IMR-90 (cell line): ENCODE measurements around the gene OXER1. TPM values are rescaled to one million over a fixed set of nuclear protein-coding genes. Genes with fewer than 3 reads are reported as not detected.

Experiments used
- ATAC-seq: fragments of 200-7000 bp; cut with Tn5 transposase; 2 replicates; pipeline ENCODE4 v1.9.1; 2020; ENCODE audit warnings: low read depth, mild to moderate bottlenecking, moderate library complexity
- BruUV-seq: library from RNA; stranded (reverse); fragments of 400-500 nt; replicated peaks from 2 replicates; lab custom pipeline; 2021; lab: Mats Ljungman, UMichigan
- CTCF ChIA-PET: fragments of 300-600 bp; formaldehyde crosslinking; extraction: SDS; loops from one replicate; lab custom pipeline; 2021; ENCODE audit warnings: antibody characterized with exemption; lab: Yijun Ruan, JAX
- POLR2A ChIA-PET: fragments of 300-600 bp; sonication (Branson Sonifier 250); formaldehyde crosslinking; loops from one replicate; lab custom pipeline; 2022; ENCODE audit warnings: antibody characterized with exemption; ENCODE audit not compliant: unreplicated experiment; lab: Charles Lee
- DNase-seq: peaks from one replicate; pipeline ENCODE4 v3.0.0; 2013
- H2AFZ ChIP-seq: replicated peaks from 2 replicates; pipeline ENCODE3; 2013; ENCODE audit warnings: low read length, mild to moderate bottlenecking; ENCODE audit not compliant: poor library complexity
- H2AK5ac ChIP-seq: 2 replicates; pipeline ENCODE4 v1.6.1; 2013; ENCODE audit warnings: low read depth, low read length, inconsistent platforms
- H2AK9ac ChIP-seq: replicated peaks from 2 replicates; pipeline ENCODE3; 2013; ENCODE audit warnings: mild to moderate bottlenecking, low read depth, low read length, moderate library complexity; ENCODE audit not compliant: poor library complexity
- H2BK120ac ChIP-seq: 2 replicates; pipeline ENCODE4 v1.6.1; 2013; ENCODE audit warnings: low read depth, low read length, inconsistent platforms
- H2BK15ac ChIP-seq: 3 replicates; pipeline ENCODE4 v1.6.1; 2013; ENCODE audit warnings: low read depth, low read length, inconsistent platforms
- H2BK20ac ChIP-seq: 2 replicates; pipeline ENCODE4 v1.6.1; 2013; ENCODE audit warnings: low read depth, mild to moderate bottlenecking, inconsistent platforms, low read length, moderate library complexity
- H2BK5ac ChIP-seq: 2 replicates; pipeline ENCODE4 v1.6.1; 2013; ENCODE audit warnings: mild to moderate bottlenecking, low read depth, low read length, inconsistent platforms; ENCODE audit not compliant: poor library complexity, severe bottlenecking
- H3K14ac ChIP-seq: replicated peaks from 2 replicates; pipeline ENCODE4 v1.6.1; 2013; ENCODE audit warnings: low read depth, low read length, inconsistent platforms
- H3K18ac ChIP-seq: 2 replicates; pipeline ENCODE4 v1.6.1; 2013; ENCODE audit warnings: low read depth, low read length, control low read depth
- H3K23ac ChIP-seq: 2 replicates; pipeline ENCODE4 v1.6.1; 2013; ENCODE audit warnings: low read depth, low read length, inconsistent platforms
- H3K27ac ChIP-seq: 2 replicates; pipeline ENCODE4 v1.5.1; 2013; ENCODE audit warnings: mild to moderate bottlenecking, control low read depth, low read length; ENCODE audit not compliant: insufficient read depth
- H3K27me3 ChIP-seq: 2 replicates; pipeline ENCODE4 v1.6.1; 2013; ENCODE audit warnings: low read length; ENCODE audit not compliant: control insufficient read depth, insufficient read depth
- H3K36me3 ChIP-seq: 2 replicates; pipeline ENCODE4 v1.6.1; 2013; ENCODE audit warnings: low read length, mixed read lengths; ENCODE audit not compliant: control insufficient read depth, insufficient read depth
- H3K4ac ChIP-seq: 2 replicates; pipeline ENCODE4 v1.6.1; 2013; ENCODE audit warnings: low read depth, low read length, inconsistent platforms
- H3K4me1 ChIP-seq: 2 replicates; pipeline ENCODE4 v1.6.1; 2013; ENCODE audit warnings: low read length, mixed read lengths; ENCODE audit not compliant: control insufficient read depth, insufficient read depth
- H3K4me2 ChIP-seq: 2 replicates; pipeline ENCODE4 v1.6.1; 2013; ENCODE audit warnings: low read depth, mild to moderate bottlenecking, control low read depth, low read length, moderate library complexity
- H3K4me3 ChIP-seq: 2 replicates; pipeline ENCODE4 v1.5.1; 2013; ENCODE audit warnings: low read depth, mild to moderate bottlenecking, control low read depth, low read length, moderate library complexity; ENCODE audit not compliant: insufficient read depth
- H3K56ac ChIP-seq: 2 replicates; pipeline ENCODE4 v1.6.1; 2013; ENCODE audit warnings: low read length, inconsistent platforms; ENCODE audit not compliant: insufficient read depth; ENCODE audit errors: extremely low read depth
- H3K79me1 ChIP-seq, 2 experiments: 2 replicates each; pipeline ENCODE4 v1.6.1; 2013; ENCODE audit warnings: low read length in 2 of 2, inconsistent platforms in 1 of 2, low read depth in 1 of 2
- H3K9ac ChIP-seq: 2 replicates; pipeline ENCODE4 v1.6.1; 2013; ENCODE audit warnings: low read depth, low read length, control low read depth
- H3K9me1 ChIP-seq: 2 replicates; pipeline ENCODE4 v1.6.1; 2013; ENCODE audit warnings: low read length, inconsistent platforms; ENCODE audit not compliant: insufficient read depth
- H3K9me3 ChIP-seq: 2 replicates; pipeline ENCODE4 v1.6.1; 2013; ENCODE audit warnings: low read length; ENCODE audit not compliant: control insufficient read depth, insufficient read depth
- H4K20me1 ChIP-seq: 2 replicates; pipeline ENCODE4 v1.6.1; 2013; ENCODE audit warnings: low read length, inconsistent platforms; ENCODE audit not compliant: insufficient read depth
- H4K5ac ChIP-seq: 2 replicates; pipeline ENCODE4 v1.6.1; 2013; ENCODE audit warnings: mild to moderate bottlenecking, low read depth, low read length, control low read depth
- H4K8ac ChIP-seq, 2 experiments: 2 replicates each; pipeline ENCODE4 v1.6.1; 2013; ENCODE audit warnings: low read depth in 2 of 2, low read length in 2 of 2, control low read depth in 1 of 2, inconsistent platforms in 1 of 2
- H4K91ac ChIP-seq: 2 replicates; pipeline ENCODE4 v1.6.1; 2013; ENCODE audit warnings: low read depth, low read length, inconsistent platforms; ENCODE audit not compliant: insufficient read depth
- BHLHE40 ChIP-seq: fragments of 150-350 bp; IDR thresholded peaks from 2 replicates; pipeline ENCODE4 v1.6.1; 2016; ENCODE audit warnings: mild to moderate bottlenecking, low read depth, low read length
- CEBPB ChIP-seq: IDR thresholded peaks from 2 replicates; pipeline ENCODE4 v1.6.1; 2012; ENCODE audit warnings: low read depth, low read length, improper control_type of control experiment
- CHD1 ChIP-seq: IDR thresholded peaks from 2 replicates; pipeline ENCODE4 v1.6.1; 2012; ENCODE audit warnings: low read depth, low read length, improper control_type of control experiment
- FOS ChIP-seq: fragments of 150-350 bp; IDR thresholded peaks from 2 replicates; pipeline ENCODE4 v1.6.1; 2016; ENCODE audit warnings: low read depth, low read length
- MAFK ChIP-seq: IDR thresholded peaks from 2 replicates; pipeline ENCODE4 v1.6.1; 2012; ENCODE audit warnings: low read depth, low read length, improper control_type of control experiment
- MAZ ChIP-seq: IDR thresholded peaks from 2 replicates; pipeline ENCODE4 v1.6.1; 2012; ENCODE audit warnings: low read depth, mild to moderate bottlenecking, low read length, improper control_type of control experiment, moderate library complexity, borderline replicate concordance
- MXI1 ChIP-seq: IDR thresholded peaks from 2 replicates; pipeline ENCODE4 v1.6.1; 2012; ENCODE audit warnings: low read depth, mild to moderate bottlenecking, low read length, moderate library complexity, borderline replicate concordance
- NFE2L2 ChIP-seq: fragments of 150-350 bp; IDR thresholded peaks from 2 replicates; pipeline ENCODE4 v1.6.1; 2016; ENCODE audit warnings: low read depth, mild to moderate bottlenecking, low read length
- POLR2A ChIP-seq: IDR thresholded peaks from 2 replicates; pipeline ENCODE4 v1.6.1; 2012; ENCODE audit warnings: mild to moderate bottlenecking, low read depth, low read length
- RAD21 ChIP-seq: IDR thresholded peaks from 2 replicates; pipeline ENCODE4 v1.6.1; 2012; ENCODE audit warnings: low read length, improper control_type of control experiment
- RCOR1 ChIP-seq: IDR thresholded peaks from 2 replicates; pipeline ENCODE4 v1.6.1; 2012; ENCODE audit warnings: mild to moderate bottlenecking, low read length, improper control_type of control experiment; ENCODE audit not compliant: insufficient replicate concordance
- RFX5 ChIP-seq: IDR thresholded peaks from 2 replicates; pipeline ENCODE4 v1.8.0; 2012; ENCODE audit warnings: low read depth, mild to moderate bottlenecking, low read length, moderate library complexity
- SMC3 ChIP-seq: fragments of 150-350 bp; IDR thresholded peaks from 2 replicates; pipeline ENCODE4 v1.6.1; 2016; ENCODE audit warnings: low read depth, mild to moderate bottlenecking, antibody characterized with exemption, low read length, moderate library complexity
- USF2 ChIP-seq: fragments of 150-350 bp; IDR thresholded peaks from 2 replicates; pipeline ENCODE4 v1.6.1; 2017; ENCODE audit warnings: mild to moderate bottlenecking, antibody characterized with exemption, low read length, low read depth
- WGBS, 2 experiments: methylation state at CpG; one replicate each; pipeline versions ENCODE4 v1.1.5 to v1.1.7; 2013; ENCODE audit warnings: missing lambda C conversion rate in 2 of 2; ENCODE audit not compliant: insufficient read length in 1 of 2; ENCODE audit errors: extremely low coverage in 2 of 2; 5-methylcytosine and 5-hydroxymethylcytosine counted together
- dilution Hi-C: fragments of 300-500 bp; cut with HindIII; formaldehyde crosslinking; loops from one replicate; pipeline ENCODE4 v1.14.3; 2018; ENCODE audit warnings: low sequenced_read_pairs; ENCODE audit not compliant: unreplicated experiment
- in situ Hi-C: fragments of 300-500 bp; cut with MboI; formaldehyde crosslinking; loops from 3 replicates; pipeline ENCODE4 v1.14.3; 2019; ENCODE audit warnings: low sequenced_read_pairs, inconsistent platforms, mixed read lengths
- intact Hi-C: fragments of 100-400 bp; cut with micrococcal nuclease; formaldehyde crosslinking; loops from 2 replicates; pipeline ENCODE4 v1.10.0; 2022
- polyA plus RNA-seq, 3 experiments: library from polyadenylated mRNA; depleted of rRNA; stranded (reverse); fragments of >200 nt; gene quantifications; 2 replicates each; pipeline ENCODE4 v1.2.3, GENCODE V29; 2012; ENCODE audit warnings: low replicate concordance in 1 of 3
- total RNA-seq: library from RNA; depleted of rRNA; stranded (reverse); fragments of >200 nt; gene quantifications from 2 replicates; pipeline ENCODE4 v1.2.3, GENCODE V29; 2012
- TF ChIP-seq, protein P1 (sequence below): fragments of 150-350 bp; IDR thresholded peaks from 2 replicates; pipeline ENCODE4 v1.6.1; 2016; ENCODE audit warnings: low read depth, mild to moderate bottlenecking, low read length, moderate library complexity, borderline replicate concordance
- TF ChIP-seq, protein P2 (sequence below): conservative IDR thresholded peaks from 2 replicates; pipeline ENCODE4 v1.5.1; 2012; ENCODE audit warnings: mild to moderate bottlenecking, low read depth, low read length, improper control_type of control experiment

The OXER1 gene
- total and polyA plus RNA-seq, 2 of the 4 experiments (the other 2 are of a cell fraction): not detected

GRCh38 chr2:42804891-42805290 is 41.0 kb upstream of the OXER1 start:
- H3K4ac ChIP-seq: no peak overlapping the region
- TF ChIP-seq MXI1 (no peak), NFE2L2 (no peak), RCOR1 (no peak), MAZ (no peak), CHD1 (no peak), FOS (no peak), USF2 (no peak), POLR2A (no peak), RFX5 (no peak), BHLHE40 (no peak), SMC3 (no peak), RAD21 (no peak), MAFK (no peak), CEBPB (no peak)
- TF ChIP-seq, protein P1, sequence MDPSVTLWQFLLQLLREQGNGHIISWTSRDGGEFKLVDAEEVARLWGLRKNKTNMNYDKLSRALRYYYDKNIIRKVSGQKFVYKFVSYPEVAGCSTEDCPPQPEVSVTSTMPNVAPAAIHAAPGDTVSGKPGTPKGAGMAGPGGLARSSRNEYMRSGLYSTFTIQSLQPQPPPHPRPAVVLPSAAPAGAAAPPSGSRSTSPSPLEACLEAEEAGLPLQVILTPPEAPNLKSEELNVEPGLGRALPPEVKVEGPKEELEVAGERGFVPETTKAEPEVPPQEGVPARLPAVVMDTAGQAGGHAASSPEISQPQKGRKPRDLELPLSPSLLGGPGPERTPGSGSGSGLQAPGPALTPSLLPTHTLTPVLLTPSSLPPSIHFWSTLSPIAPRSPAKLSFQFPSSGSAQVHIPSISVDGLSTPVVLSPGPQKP: no peak
- TF ChIP-seq, protein P2, sequence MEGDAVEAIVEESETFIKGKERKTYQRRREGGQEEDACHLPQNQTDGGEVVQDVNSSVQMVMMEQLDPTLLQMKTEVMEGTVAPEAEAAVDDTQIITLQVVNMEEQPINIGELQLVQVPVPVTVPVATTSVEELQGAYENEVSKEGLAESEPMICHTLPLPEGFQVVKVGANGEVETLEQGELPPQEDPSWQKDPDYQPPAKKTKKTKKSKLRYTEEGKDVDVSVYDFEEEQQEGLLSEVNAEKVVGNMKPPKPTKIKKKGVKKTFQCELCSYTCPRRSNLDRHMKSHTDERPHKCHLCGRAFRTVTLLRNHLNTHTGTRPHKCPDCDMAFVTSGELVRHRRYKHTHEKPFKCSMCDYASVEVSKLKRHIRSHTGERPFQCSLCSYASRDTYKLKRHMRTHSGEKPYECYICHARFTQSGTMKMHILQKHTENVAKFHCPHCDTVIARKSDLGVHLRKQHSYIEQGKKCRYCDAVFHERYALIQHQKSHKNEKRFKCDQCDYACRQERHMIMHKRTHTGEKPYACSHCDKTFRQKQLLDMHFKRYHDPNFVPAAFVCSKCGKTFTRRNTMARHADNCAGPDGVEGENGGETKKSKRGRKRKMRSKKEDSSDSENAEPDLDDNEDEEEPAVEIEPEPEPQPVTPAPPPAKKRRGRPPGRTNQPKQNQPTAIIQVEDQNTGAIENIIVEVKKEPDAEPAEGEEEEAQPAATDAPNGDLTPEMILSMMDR: no peak
- no peak overlapping the region for H2BK15ac ChIP-seq
- BruUV-seq: no TSS peak
- no peak overlapping the region for H3K14ac ChIP-seq
- DNase-seq (no peak), ATAC-seq (no peak)
- no peak overlapping the region for H4K91ac ChIP-seq
- no peak overlapping the region for H2AK5ac ChIP-seq
- no peak overlapping the region for H2AK9ac ChIP-seq
- H3K56ac ChIP-seq: no peak overlapping the region
- intact Hi-C loops (loop anchor here (5.0 kb wide), 1 partner anchor 98 kb away; no protein-coding TSS in a partner anchor), dilution Hi-C loops (no loop called here), in situ Hi-C loops (no loop called here)
- H3K79me1 ChIP-seq: no peaks in the 10 kb centered on the region
- POLR2A ChIA-PET: no interaction called here
- H2AFZ ChIP-seq: no peak overlapping the region
- H2BK120ac ChIP-seq: no peak overlapping the region
- CTCF ChIA-PET: interaction anchor here (1.3 kb wide), 1 partner anchor 9 kb away, joined by 4 read pairs; no protein-coding TSS in a partner anchor
- H3K18ac ChIP-seq: no peak overlapping the region; the same call in 1 of the 2 replicates
- H4K20me1 ChIP-seq: no peaks in the 10 kb centered on the region
- H4K8ac ChIP-seq: no peak overlapping the region
- no peak overlapping the region for H3K23ac ChIP-seq
- H3K27me3 ChIP-seq: peaks cover 5% of the 10 kb centered on the region; the same call in 1 of the 2 replicates
- no peak overlapping the region for H3K4me3 ChIP-seq
- no peaks in the 10 kb centered on the region for H3K36me3 ChIP-seq
- H3K9me3 ChIP-seq: no peaks in the 10 kb centered on the region
- H3K27ac ChIP-seq: no peak overlapping the region
- H3K4me1 ChIP-seq: peaks cover 13% of the 10 kb centered on the region
- H2BK5ac ChIP-seq: no peak overlapping the region
- H3K9ac ChIP-seq: no peak overlapping the region
- no CpG with 5 or more reads among the region's 5 CpGs for WGBS, 2 experiments
- peaks cover 5% of the 10 kb centered on the region for H3K9me1 ChIP-seq
- H2BK20ac ChIP-seq: no peak overlapping the region
- no peak overlapping the region for H4K5ac ChIP-seq
- H3K4me2 ChIP-seq: no peak overlapping the region
